HG02885 (cell line): ENCODE measurements around the gene LDLRAD3.

Source experiments
- ATAC-seq: cut with Tn5 transposase; IDR thresholded peaks from one replicate; pipeline ENCODE4 v1.9.1; 2021; ENCODE audit warnings: mild to moderate bottlenecking; ENCODE audit not compliant: unreplicated experiment, poor library complexity

LDLRAD3 gene

DNA sequence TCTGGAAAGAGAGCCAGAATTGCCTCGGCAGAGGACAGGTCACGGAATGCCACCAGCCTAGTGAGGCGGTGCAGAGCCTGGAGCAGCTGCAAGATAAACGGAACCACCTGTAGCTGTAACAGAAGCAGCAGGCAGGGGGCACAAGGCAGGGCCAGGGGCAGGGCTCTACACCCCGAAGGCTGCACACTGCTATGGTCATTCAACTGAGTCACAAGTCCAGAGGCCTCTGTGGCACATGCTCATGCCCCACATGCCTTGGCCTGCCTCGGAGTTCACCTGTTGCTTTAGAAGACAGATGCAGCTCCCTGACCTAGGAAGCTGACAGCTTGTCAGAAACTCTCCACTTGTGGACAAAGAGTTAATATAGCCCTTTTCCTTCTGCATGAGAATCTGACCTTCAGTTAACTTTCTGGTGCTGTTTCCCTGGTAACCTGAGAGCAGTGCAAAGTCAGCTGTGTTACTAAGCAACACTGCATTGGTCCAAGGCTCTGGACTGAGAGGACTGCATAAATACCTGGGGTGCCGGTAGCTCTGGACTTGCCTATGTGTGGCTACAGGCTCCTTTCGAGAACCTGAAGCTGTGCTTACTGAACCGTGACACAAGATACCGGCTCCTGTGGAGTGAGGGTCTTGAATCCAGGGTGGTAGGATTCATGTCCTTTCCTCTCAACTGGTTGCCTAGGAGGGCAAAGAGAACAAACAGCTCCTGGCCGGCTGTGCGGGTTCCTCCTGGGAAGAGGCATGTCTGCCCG lies 334.8 kb downstream of the LDLRAD3 start:
- no peak for ATAC-seq

- ATAC-seq = no peak
These were observed 336.7 kb downstream of the LDLRAD3 start for GRCh38 chr11:36280531-36280930.
